Measurements from ENCODE around the gene ROBO3.

The ROBO3 gene

GRCh38 chr11:124846070-124846673, 19.1 kb upstream of the ROBO3 start:
- DNase-seq (ENCODE audit: low read depth in 2 of 2), result no peak

- DNase-seq (ENCODE audit: low read depth in 2 of 2), result no peak
Observed at GRCh38 chr11:124859171-124859570, 6.1 kb upstream of the ROBO3 start.

- DNase-seq (ENCODE audit: low read depth in 2 of 2), result no peak
Observed at GRCh38 chr11:124861670-124862069, 3.6 kb upstream of the ROBO3 start.

- no peak for DNase-seq (ENCODE audit: low read depth in 2 of 2)
Observed at GRCh38 chr11:124863137-124863825, 2.0 kb upstream of the ROBO3 start.

- DNase-seq (ENCODE audit: low read depth in 2 of 2), result no peak
Observed at GRCh38 chr11:124863826-124864165, 1.4 kb upstream of the ROBO3 start.

- DNase-seq (ENCODE audit: low read depth in 2 of 2), result no peak
Observed at GRCh38 chr11:124864176-124864891, 898 bp upstream of the ROBO3 start.

GRCh38 chr11:124864892-124865180, 396 bp upstream of the ROBO3 start:
- DNase-seq (ENCODE audit: low read depth in 2 of 2), result no peak

GRCh38 chr11:124865902-124866851, 945 bp downstream of the ROBO3 start:
- peak in 1 of 2 donors; percentile 13 for DNase-seq (ENCODE audit: low read depth in 2 of 2)

GRCh38 chr11:124867700-124868099, 2.5 kb downstream of the ROBO3 start:
- DNase-seq (ENCODE audit: low read depth in 2 of 2), result no peak

- DNase-seq (ENCODE audit: low read depth in 2 of 2), result no peak
Observed at GRCh38 chr11:124868331-124869274, 3.4 kb downstream of the ROBO3 start.

- no peak for DNase-seq (ENCODE audit: low read depth in 2 of 2)
Observed at GRCh38 chr11:124869331-124869730, 4.1 kb downstream of the ROBO3 start.

- no peak for DNase-seq (ENCODE audit: low read depth in 2 of 2)
Observed at GRCh38 chr11:124869856-124870387, 4.7 kb downstream of the ROBO3 start.

GRCh38 chr11:124870430-124870829, 5.2 kb downstream of the ROBO3 start:
- DNase-seq (ENCODE audit: low read depth in 2 of 2), result no peak

- DNase-seq (ENCODE audit: low read depth in 2 of 2), result no peak
Observed at GRCh38 chr11:124872280-124872679, 7.0 kb downstream of the ROBO3 start.

GRCh38 chr11:124872741-124873140, 7.5 kb downstream of the ROBO3 start:
- no peak for DNase-seq (ENCODE audit: low read depth in 2 of 2)

- no peak for DNase-seq (ENCODE audit: low read depth in 2 of 2)
Observed at GRCh38 chr11:124873951-124874350, 8.7 kb downstream of the ROBO3 start.

GRCh38 chr11:124874571-124875255, 9.5 kb downstream of the ROBO3 start:
- DNase-seq (ENCODE audit: low read depth in 2 of 2), result no peak

GRCh38 chr11:124875401-124875800, 10.2 kb downstream of the ROBO3 start:
- no peak for DNase-seq (ENCODE audit: low read depth in 2 of 2)

GRCh38 chr11:124875943-124876817, 10.9 kb downstream of the ROBO3 start:
- peak; percentile 59 to 70 for DNase-seq (ENCODE audit: low read depth in 2 of 2)
